ENCODE results near the gene MAP4K5. TPM values are rescaled to one million over a fixed set of nuclear protein-coding genes. Genes with fewer than 3 reads are reported as not detected.

The MAP4K5 gene
- total RNA-seq, 1 experiment from 2014 or later, result 111 TPM

GRCh38 chr14:50488521-50488920 lies 43.8 kb downstream of the MAP4K5 start:
- H3K9ac ChIP-seq (ENCODE audit: low read length), result no peak overlapping the region
- intact Hi-C loops (cut with micrococcal nuclease), result no loop called here
- ChIA-PET CTCF (no interaction called here), POLR2A (ENCODE audit: unreplicated experiment) (no interaction called here)
- no peaks in the 10 kb centered on the region for H3K9me3 ChIP-seq (ENCODE audit: low read length)
- BruUV-seq (replicated peaks), result no TSS peak
- ATAC-seq (no peak), DNase-seq (no peak)
- no peaks in the 10 kb centered on the region for H3K27me3 ChIP-seq (ENCODE audit: low read length)
- H3K27ac ChIP-seq (ENCODE audit: low read length), result no peak overlapping the region
- TF ChIP-seq, protein P1, sequence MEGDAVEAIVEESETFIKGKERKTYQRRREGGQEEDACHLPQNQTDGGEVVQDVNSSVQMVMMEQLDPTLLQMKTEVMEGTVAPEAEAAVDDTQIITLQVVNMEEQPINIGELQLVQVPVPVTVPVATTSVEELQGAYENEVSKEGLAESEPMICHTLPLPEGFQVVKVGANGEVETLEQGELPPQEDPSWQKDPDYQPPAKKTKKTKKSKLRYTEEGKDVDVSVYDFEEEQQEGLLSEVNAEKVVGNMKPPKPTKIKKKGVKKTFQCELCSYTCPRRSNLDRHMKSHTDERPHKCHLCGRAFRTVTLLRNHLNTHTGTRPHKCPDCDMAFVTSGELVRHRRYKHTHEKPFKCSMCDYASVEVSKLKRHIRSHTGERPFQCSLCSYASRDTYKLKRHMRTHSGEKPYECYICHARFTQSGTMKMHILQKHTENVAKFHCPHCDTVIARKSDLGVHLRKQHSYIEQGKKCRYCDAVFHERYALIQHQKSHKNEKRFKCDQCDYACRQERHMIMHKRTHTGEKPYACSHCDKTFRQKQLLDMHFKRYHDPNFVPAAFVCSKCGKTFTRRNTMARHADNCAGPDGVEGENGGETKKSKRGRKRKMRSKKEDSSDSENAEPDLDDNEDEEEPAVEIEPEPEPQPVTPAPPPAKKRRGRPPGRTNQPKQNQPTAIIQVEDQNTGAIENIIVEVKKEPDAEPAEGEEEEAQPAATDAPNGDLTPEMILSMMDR (conservative IDR thresholded peaks at IDR 0.05; ENCODE audit: low read depth, low read length), result no peak
- TF ChIP-seq EZH2 (IDR thresholded peaks at IDR 0.05; ENCODE audit: low read length, unreplicated experiment), result no peak
- no peak for TF ChIP-seq EZH2phosphoT487 (IDR thresholded peaks at IDR 0.05; ENCODE audit: borderline replicate concordance, low read length)
- H3F3A ChIP-seq (ENCODE audit: low read length, unreplicated experiment), result no peaks in the 10 kb centered on the region
- H3K79me2 ChIP-seq (ENCODE audit: low read length), result 0 out of 2 replicates have a peak, but pooled peaks cover 3% of the 10 kb centered on the region
- no peak overlapping the region for H2AFZ ChIP-seq (ENCODE audit: low read length)
- H3K4me3 ChIP-seq (ENCODE audit: low read length), result no peak overlapping the region
- no peak overlapping the region for H3K4me2 ChIP-seq (ENCODE audit: low read length)
- no peaks in the 10 kb centered on the region for H3K4me1 ChIP-seq (ENCODE audit: insufficient read depth, low read length)
- no peaks in the 10 kb centered on the region for H3K9me2 ChIP-seq (replicated peaks; ENCODE audit: low read length)
- H3K36me3 ChIP-seq (ENCODE audit: low read depth, low read length), result peaks cover 10% of the 10 kb centered on the region; the same call in 1 of the 2 replicates
- no peaks in the 10 kb centered on the region for H4K20me1 ChIP-seq (ENCODE audit: low read length)

DNA sequence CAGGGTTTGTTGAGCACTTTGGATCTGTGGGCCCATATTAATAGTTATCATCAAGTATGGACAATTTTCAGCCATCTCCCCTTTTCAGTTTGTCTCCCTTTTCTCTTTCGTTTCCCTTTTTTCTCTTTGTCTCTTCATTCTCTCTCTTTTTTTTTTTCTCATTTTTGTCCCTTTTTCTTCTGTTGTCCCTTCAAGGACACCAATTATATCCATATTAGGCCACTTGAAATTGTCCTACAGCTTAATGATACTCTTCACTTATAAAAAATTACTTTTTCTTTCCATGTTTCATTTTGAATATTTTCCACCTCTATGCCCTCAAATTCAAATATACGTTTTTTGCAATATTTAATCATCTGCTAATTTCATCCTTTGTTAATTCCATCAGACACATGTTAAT lies 53.3 kb downstream of the MAP4K5 start:
- POLR2A ChIA-PET (ENCODE audit: unreplicated experiment), result no interaction called here
- no peaks in the 10 kb centered on the region for H3K79me2 ChIP-seq (ENCODE audit: low read length)
- peaks cover 14% of the 10 kb centered on the region for H3K36me3 ChIP-seq (ENCODE audit: low read depth, low read length)
- DNase-seq, result no peak
- no peaks in the 10 kb centered on the region for H3F3A ChIP-seq (ENCODE audit: low read length, unreplicated experiment)
- H3K27ac ChIP-seq (ENCODE audit: low read length), result no peak overlapping the region
- no peak for ATAC-seq
- no peaks in the 10 kb centered on the region for H3K9me2 ChIP-seq (replicated peaks; ENCODE audit: low read length)
- TSS peak; percentile 5 for BruUV-seq (replicated peaks)
- no peak overlapping the region for H3K4me2 ChIP-seq (ENCODE audit: low read length)
- H3K9me3 ChIP-seq (ENCODE audit: low read length), result no peaks in the 10 kb centered on the region
- H4K20me1 ChIP-seq (ENCODE audit: low read length), result no peaks in the 10 kb centered on the region
- no peak overlapping the region for H3K4me3 ChIP-seq (ENCODE audit: low read length)
- H3K9ac ChIP-seq (ENCODE audit: low read length), result no peak overlapping the region
- no peak overlapping the region for H2AFZ ChIP-seq (ENCODE audit: low read length)
- peaks cover 11% of the 10 kb centered on the region; the same call in 1 of the 2 replicates for H3K4me1 ChIP-seq (ENCODE audit: insufficient read depth, low read length)
- CTCF ChIA-PET, result no interaction called here
- intact Hi-C loops (cut with micrococcal nuclease), result no loop called here
- no peaks in the 10 kb centered on the region for H3K27me3 ChIP-seq (ENCODE audit: low read length)
- no peak for TF ChIP-seq EZH2 (IDR thresholded peaks at IDR 0.05; ENCODE audit: low read length, unreplicated experiment)
- no peak for TF ChIP-seq EZH2phosphoT487 (IDR thresholded peaks at IDR 0.05; ENCODE audit: borderline replicate concordance, low read length)
- TF ChIP-seq, protein P1 (conservative IDR thresholded peaks at IDR 0.05; ENCODE audit: low read depth, low read length), result no peak

GRCh38 chr14:50477760-50478159 lies 54.6 kb downstream of the MAP4K5 start:
- H3K4me2 ChIP-seq (ENCODE audit: low read length), result no peak overlapping the region
- no peak overlapping the region for H3K9ac ChIP-seq (ENCODE audit: low read length)
- peaks cover 25% of the 10 kb centered on the region for H3K36me3 ChIP-seq (ENCODE audit: low read depth, low read length)
- H3F3A ChIP-seq (ENCODE audit: low read length, unreplicated experiment), result no peaks in the 10 kb centered on the region
- H4K20me1 ChIP-seq (ENCODE audit: low read length), result no peaks in the 10 kb centered on the region
- no peaks in the 10 kb centered on the region for H3K9me2 ChIP-seq (replicated peaks; ENCODE audit: low read length)
- CTCF ChIA-PET, result no interaction called here
- ATAC-seq (no peak), DNase-seq (no peak)
- no peak overlapping the region for H3K27ac ChIP-seq (ENCODE audit: low read length)
- H3K79me2 ChIP-seq (ENCODE audit: low read length), result no peaks in the 10 kb centered on the region
- BruUV-seq (replicated peaks), result no TSS peak
- POLR2A ChIA-PET (ENCODE audit: unreplicated experiment), result no interaction called here
- TF ChIP-seq EZH2 (IDR thresholded peaks at IDR 0.05; ENCODE audit: low read length, unreplicated experiment) (no peak), EZH2phosphoT487 (IDR thresholded peaks at IDR 0.05; ENCODE audit: borderline replicate concordance, low read length) (no peak)
- TF ChIP-seq, protein P1 (conservative IDR thresholded peaks at IDR 0.05; ENCODE audit: low read depth, low read length), result no peak
- H2AFZ ChIP-seq (ENCODE audit: low read length), result no peak overlapping the region
- peaks cover 5% of the 10 kb centered on the region for H3K9me3 ChIP-seq (ENCODE audit: low read length)
- no peaks in the 10 kb centered on the region for H3K27me3 ChIP-seq (ENCODE audit: low read length)
- H3K4me1 ChIP-seq (ENCODE audit: insufficient read depth, low read length), result peaks cover 11% of the 10 kb centered on the region; the same call in 1 of the 2 replicates
- intact Hi-C loops (cut with micrococcal nuclease), result no loop called here
- H3K4me3 ChIP-seq (ENCODE audit: low read length), result no peak overlapping the region
